ENCODE data around the gene BEND5. TPM values are rescaled to one million over a fixed set of nuclear protein-coding genes. Genes with fewer than 3 reads are reported as not detected.

BEND5 gene
- total RNA-seq, 1 experiment from 2014 or later: not detected

DNA sequence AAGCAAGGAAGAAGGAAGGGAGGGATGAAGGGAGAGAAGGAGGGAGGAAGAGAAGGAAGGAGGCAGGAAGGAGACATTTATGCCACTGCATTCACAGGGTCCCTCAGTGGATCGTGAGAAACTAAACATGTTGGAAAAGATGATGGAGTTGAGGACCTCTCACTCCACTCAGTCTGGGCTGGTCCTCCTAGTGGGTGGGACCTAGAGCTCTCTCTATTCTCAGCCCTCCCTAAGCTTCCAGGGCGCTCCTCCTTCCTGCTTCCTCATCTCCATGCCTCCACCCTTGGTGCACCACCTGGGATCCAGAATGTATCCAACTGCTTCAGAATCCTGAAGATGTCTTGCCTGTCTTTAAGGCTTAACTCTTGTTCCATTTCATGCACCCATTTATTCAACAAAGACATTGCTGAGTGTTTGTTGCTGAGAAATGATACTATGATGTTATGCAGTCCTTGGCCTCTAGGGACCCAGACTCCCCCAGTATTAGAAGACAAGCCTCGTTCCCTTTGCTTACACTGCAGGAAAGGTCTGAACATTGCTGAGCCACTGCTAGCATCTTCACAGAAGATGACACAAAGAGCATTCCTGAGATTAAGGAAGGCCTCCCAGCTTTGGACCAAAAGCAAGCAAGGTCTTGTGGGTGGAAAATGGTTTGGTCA lies 88.5 kb downstream of the BEND5 start:
- in situ Hi-C loops (cut with HindIII; ENCODE audit: low sequenced_read_pairs): no loop called here

DNA sequence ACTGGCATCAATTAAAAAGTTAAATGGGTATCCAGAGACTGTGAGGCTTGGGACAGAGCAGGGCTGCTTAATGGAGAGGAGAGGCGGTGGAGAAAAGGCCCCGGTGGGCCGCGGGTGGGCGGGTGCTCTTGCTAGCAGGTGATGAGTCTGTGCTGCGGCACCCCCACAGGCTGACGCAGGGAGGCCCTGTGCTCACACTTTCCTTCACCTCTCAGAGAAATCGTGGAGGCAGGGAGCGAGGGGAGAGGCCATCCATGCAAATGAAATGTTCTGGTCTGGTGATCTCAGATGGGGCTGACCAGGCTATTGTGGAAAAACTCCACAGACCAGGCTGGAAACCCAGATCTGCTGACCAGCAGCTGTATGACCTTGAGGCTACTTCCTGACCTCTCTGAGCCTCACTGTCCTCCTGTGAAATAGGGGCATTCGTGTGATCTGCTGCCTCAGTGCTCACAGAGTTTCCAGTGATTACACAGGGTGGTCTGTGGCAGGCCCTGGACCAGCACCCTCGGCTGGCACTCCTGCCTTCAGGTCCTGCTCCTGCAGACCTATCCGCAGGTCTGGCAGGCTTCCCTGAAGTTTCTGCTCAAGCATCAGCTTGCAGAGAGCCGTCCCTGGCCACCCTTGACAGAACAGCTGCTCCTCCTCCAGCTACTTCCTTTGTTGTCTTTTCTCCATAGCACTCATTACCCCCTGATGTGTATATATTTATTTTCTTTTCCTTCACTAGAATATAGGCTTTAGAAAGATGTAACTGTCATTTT lies 89.2 kb downstream of the BEND5 start:
- DNase-seq (ENCODE audit: low spot score): no peak
- in situ Hi-C loops (cut with HindIII; ENCODE audit: low sequenced_read_pairs): no loop called here

More for the DNA sequence above, 88.5 kb downstream of the BEND5 start:
- no peak for DNase-seq (ENCODE audit: low spot score)

DNA sequence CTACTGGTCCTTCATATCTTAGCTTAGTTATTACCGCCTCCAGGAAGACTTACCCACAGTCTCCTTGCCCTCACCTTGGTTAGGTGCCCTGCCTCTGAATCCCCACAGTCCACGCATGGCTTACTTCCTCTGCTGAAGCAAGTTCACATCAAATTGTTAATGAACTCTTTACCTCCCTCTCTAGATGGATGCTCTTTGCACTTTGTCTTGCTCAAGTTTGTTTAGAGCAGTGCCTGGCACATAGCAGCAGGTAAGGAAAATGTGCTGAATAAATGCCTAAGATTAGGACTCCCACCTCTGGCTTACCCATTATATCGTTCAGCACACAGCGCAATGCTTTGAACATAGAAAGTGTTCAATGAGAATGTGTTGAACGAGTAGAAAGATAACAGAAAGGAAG lies 90.5 kb downstream of the BEND5 start:
- in situ Hi-C loops (cut with HindIII; ENCODE audit: low sequenced_read_pairs): no loop called here
- DNase-seq (ENCODE audit: low spot score): no peak

DNA sequence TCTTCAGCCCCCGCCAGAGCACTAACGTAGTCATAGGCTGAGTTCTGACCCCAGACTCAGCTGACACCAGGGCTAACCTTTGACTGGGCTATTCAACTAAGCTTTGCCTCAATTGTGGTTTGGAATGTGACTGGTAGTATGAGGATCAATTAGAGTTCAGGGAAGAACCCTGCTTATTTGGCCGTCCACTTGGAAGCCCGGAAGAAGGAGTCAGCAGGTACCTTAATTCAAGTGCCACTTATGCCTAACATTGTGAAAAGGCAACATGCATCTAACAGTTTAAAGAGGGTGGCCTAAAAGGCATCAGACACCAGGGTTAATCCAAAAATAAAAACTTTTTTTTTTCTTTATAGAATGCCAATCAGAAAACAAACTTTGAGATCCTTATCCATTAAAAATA lies 92.3 kb downstream of the BEND5 start:
- in situ Hi-C loops (cut with HindIII; ENCODE audit: low sequenced_read_pairs): no loop called here
- DNase-seq (ENCODE audit: low spot score): no peak

DNA sequence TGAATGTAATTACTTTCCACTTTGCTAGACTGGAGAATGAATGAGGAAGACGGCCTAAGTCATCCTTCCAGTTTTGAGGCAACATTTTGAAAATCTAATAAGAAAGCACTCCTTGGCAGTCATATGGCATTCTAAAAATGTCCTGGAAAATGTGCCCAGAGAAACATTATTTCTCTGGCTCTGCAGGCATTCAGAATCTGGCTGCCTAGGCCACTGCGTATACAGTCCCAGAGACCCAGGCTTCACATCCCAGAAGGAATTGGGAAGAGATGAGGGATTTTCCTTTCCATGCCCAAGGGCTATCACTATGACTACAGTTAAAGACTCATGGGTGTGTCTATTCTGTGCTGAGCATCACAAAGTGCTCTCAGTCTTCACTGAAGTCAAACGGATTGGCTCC lies 92.9 kb downstream of the BEND5 start:
- in situ Hi-C loops (cut with HindIII; ENCODE audit: low sequenced_read_pairs): no loop called here
- no peak for DNase-seq (ENCODE audit: low spot score)

DNA sequence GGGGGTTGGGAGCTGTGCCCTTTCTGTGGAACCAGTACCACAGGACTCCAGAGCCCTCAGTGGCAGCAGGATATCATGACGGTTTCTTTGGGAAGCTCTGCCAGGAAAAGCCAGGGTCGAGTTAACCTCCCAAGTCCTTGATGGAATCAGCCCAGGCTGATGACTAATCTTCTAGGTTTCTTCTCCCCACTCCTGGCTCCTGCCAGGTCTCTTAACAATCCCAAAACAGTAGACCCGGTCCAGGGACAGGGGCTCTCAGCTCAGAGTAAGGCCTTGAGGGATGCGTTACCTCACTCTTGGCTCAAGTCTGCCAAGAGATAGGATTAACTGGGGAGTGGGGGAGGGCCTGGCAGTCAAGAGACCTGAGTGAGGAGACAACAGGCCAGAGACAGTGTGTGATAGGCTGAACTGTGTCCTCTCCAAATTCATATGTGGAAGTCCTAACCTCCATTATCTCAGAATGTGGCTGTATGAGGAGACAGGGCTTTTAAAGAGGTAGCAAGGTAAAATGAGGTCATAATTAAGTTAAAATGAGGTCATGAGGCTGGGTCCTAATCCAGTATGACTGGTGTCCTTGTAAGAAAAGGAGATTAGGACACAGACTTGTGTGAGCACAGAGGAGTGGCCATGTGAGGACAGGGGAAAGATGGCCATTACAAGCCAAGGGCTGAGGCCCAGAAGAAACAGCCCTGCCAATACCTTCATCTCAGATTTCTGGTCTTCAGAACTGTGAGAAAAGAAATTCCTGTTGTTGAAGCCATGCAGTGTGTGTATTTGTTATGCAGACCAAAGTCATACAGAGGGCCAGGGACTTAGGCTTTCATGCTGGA lies 95.0 kb downstream of the BEND5 start:
- in situ Hi-C loops (cut with HindIII; ENCODE audit: low sequenced_read_pairs): no loop called here
- DNase-seq (ENCODE audit: low spot score): no peak

DNA sequence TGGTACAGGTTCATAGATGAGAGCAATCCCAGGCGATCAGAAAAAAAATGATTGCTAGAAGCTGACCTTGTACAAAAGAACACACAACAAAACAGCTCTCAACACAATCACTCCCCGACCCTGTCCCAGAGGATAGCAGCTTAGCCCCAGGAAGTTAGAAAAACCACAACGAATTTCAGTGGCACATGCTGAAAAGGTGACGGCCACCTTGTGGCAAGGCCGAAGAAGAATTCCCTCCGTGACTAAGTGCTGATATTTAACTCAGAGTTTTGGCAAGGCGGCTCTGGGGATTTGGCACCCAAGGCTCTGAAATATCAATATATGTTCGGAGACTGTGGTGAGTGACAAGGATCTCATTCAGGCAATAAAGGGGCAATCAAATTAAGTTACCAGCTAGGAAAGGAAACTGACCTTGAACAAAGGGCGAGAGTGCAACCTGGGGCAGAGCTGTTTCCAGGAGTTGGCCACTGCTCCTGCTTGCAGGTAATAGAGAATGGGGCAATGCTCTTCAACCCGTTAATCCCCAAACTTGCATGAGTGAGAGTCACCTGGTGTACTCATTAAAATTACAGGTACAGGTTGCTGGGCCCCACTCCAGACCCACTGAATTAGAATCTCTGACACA lies 96.2 kb downstream of the BEND5 start:
- in situ Hi-C loops (cut with HindIII; ENCODE audit: low sequenced_read_pairs): no loop called here
- DNase-seq (ENCODE audit: low spot score): no peak

DNA sequence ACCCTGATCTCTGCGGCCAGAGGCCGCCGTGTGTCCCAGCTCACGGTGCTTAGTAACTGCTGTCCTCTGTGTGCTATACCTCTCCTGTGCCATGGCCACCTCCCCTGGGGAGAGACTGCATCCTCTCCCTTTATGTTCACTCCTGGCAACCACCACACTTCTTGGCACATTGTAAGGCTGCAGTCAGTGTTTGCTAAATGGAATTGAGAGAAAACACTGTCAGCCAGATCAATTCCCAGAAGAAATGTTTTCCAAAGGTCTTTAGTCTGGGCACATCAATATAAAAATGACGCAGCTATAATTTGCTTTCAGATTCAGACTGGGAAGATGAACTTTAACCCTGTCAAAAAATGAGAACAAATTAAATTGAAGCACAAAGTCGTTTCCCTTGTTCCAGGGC lies 96.8 kb downstream of the BEND5 start:
- DNase-seq (ENCODE audit: low spot score): no peak
- in situ Hi-C loops (cut with HindIII; ENCODE audit: low sequenced_read_pairs): no loop called here

DNA sequence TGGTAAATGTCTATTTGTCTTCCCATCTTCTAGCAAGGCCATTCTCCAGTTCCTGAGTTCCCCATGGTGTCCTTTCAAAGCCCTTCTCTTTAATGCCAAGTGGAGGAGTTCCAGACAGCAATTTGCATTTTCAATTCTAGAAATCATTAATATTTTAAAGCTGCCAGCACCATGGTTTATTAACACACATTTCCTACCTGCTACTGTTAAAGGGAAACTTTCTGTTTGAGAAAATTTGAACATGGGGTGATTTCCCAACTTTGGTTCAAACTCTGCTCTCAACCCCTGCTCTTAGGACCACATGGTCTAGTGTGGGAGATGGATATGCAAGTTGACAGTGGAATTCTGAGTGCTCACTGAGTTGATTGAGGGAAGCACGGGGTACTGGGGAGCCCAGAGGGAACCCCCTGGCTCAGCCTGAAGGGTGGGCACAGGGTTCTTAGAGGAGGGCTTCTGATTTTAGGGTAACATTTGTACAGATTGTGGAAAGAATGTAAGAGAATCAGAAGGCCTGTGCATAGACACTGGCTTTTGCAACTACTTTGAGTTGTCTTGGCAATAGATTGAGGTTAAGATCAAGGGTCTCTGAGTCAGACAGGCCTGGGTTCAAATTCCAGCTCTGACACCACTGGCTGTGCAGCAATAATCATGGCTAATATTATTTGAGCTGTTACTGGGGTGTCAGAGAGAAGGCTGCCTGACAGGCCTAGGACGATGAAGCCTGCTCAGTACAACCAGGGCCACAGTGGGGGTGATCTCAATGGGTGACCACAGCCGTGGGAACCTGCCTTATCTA lies 97.8 kb downstream of the BEND5 start:
- in situ Hi-C loops (cut with HindIII; ENCODE audit: low sequenced_read_pairs): no loop called here
- DNase-seq (ENCODE audit: low spot score): no peak

Measured in G401 (cell line).